Activated CD8-positive, alpha-beta memory T cell treated with anti-CD3 and anti-CD28 coated beads for 24 hours (primary cell): ENCODE measurements around the gene UBAC1.

Experiments
- DNase-seq: peaks from one replicate; pipeline ENCODE4 v3.0.0-alpha.2; 2020

Gene UBAC1

GRCh38 chr9:135896205-135896604, 65.0 kb downstream of the UBAC1 start:
- DNase-seq, result no peak

DNA sequence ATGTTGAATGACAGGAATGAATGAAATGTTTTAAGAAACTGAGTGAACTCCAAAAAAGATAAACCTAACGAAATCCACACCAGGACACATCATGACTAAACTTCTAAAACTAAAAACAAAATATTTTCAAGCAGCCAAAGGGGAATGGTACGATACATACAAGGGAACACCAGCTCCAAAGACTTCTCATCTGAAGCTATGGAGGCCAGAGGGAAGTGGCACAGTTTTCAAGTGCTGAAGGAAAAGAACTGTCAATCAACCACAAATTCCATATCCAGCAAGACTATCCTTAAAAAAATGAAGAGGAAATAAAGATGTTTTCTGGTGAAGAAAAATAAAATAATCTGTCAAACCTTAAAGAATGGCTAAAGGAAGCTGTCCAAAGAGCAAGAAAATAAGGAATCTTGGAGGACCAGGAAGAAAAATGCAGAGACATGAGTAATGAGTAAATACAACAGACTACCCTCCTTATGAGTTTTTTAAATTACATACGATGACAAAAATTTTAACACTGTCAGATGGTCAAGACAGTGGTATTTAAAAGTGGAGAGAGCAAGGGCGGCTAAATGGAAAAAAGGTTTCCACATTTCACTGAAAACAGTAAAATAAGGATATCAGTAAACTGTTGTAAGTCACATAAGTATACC, 65.8 kb downstream of the UBAC1 start:
- DNase-seq, result no peak

DNA sequence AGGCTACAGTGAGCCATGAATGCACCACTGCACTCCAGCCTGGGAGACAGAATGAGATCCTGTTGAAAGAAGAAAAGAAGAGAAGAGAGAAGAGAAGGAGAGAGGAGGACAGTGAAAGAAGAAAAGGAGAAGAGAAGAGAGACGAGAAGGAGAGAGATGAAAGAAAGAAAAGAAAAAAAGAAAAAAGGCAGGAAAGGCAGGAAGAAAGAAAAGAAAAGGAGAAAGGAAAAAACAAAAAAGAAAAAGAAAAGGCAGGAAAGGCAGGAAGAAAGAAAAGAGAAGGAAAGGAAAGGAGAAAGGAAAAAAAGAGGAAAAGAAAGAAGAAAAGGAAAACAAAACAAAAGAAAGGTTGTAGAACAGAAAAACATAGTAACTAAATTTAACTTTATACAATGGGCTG, 68.1 kb downstream of the UBAC1 start:
- no peak for DNase-seq

DNA sequence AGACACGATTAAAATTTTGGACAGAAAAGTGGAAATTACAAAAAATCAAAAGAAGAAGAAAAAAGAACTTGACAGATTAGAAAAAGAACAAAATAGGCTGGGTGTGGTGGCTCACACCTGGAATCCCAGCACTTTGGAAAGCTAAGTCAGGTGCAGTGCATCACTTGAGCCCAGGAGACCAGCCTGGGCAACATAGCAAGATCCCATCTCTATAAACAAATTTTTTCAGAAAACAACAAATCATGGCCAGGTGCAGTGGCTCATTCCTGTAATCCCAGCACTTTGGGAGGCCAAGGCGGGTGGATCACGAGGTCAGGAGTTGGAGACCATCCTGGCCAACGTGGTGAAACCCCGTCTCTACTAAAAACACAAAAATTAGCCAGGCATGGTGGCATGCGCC, 68.8 kb downstream of the UBAC1 start:
- peak; percentile 13 for DNase-seq

- peak; percentile 52 for DNase-seq
These were observed 70.0 kb downstream of the UBAC1 start for GRCh38 chr9:135891027-135891631.

DNA sequence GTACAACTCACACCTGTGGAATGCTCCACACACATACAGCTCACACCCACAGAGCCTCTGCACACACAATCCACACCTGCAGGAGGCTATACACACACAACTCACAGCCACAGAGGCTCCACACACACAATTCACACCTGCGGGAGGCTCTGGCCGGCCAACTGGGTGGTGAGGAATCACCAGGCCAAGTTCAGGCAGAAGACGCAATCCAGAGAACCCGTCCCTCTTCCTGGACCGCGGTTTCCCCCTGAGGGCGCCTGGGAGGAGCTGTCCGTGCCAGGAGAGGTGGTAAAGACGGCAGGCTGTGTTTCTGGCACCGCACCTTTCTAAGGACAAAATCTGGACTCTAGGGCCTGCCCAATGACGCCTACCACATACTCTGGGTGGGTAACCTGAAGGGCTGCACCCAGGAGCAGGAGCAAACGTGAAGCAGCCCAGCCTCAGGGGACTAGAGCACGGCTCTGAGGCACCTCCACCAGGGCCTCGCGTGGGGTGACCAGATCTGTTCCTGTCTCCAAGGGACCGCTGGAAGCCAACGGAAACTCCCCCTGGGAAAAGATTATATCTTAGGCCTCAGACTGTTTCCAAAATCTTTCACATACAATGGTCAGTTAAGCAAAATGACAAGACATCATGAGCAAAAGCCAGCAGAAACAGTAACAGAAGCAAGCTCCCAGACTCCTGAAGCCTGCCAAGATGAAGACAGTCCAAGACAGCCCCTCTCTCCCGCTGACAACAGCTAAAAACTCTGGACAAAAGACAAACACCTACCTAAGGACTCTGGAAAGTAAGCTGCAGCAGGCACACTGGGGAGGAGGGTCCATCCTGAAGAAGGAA, 70.8 kb downstream of the UBAC1 start:
- peak; percentile 42 for DNase-seq

- DNase-seq, result peak; percentile 35
These were observed 71.5 kb downstream of the UBAC1 start for GRCh38 chr9:135889564-135890189.

DNA sequence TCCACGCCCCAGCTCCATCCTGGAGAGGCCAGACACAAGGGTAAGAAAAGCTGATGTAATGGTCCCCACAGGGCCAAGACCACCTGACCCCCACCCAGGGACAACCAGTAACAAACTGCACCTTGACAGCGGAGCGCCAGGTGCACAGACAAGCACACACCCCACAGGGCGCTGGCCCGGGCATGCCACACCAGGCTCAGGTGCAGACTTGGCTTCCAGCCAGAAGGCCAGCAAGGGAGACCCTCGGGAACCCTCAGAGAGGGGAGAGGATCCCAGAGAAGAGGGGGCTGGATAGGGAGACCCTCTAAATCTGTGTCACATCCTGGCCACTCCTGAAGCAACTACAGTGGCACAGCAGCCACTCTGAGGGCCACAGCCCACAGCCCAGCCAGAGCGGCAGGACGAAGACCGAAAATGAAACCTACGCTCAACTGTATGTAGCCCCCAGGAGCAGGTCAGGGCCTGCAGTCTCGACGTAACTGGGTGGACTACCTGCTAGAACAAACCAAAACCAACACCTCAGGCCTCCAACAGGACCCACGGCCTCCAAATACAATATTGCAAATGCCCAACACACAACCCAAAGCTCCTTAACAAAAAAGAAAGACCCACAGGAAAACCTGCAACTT, 72.3 kb downstream of the UBAC1 start:
- DNase-seq, result peak; percentile 54

DNA sequence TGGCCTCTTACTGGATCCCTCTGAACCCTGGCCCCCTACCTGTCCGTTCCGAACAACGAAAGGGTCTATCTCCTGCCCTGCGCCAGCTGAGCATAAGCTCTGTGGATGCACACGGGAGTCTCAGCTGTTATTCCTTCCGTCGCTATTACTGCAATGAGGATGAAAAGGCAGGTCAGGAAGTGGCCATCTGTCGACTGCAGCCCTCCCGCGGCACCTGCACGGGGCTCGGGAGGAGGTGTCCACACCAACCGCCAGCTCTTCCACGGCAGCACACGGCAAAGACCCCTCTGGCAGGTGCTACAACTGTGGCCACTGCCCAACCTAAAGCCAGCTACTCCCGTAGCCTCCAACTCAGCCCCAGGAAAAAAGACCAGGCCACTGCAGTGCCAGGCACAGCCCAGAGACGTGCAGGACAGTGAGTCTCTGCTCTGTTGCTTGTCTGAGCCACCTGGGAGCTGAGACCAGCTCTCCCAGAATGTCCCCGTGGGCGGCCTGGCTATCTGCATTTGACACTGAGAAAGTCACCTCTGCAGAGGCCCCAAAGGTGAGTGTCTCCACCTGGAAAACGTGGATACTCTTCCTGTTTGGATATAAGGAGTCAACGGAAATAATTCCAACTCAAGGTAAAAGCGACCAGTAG, 72.9 kb downstream of the UBAC1 start:
- peak; percentile 43 for DNase-seq

GRCh38 chr9:135887585-135888050, 73.6 kb downstream of the UBAC1 start:
- peak; percentile 77 for DNase-seq

GRCh38 chr9:135887021-135887507, 74.1 kb downstream of the UBAC1 start:
- peak; percentile 55 for DNase-seq

DNA sequence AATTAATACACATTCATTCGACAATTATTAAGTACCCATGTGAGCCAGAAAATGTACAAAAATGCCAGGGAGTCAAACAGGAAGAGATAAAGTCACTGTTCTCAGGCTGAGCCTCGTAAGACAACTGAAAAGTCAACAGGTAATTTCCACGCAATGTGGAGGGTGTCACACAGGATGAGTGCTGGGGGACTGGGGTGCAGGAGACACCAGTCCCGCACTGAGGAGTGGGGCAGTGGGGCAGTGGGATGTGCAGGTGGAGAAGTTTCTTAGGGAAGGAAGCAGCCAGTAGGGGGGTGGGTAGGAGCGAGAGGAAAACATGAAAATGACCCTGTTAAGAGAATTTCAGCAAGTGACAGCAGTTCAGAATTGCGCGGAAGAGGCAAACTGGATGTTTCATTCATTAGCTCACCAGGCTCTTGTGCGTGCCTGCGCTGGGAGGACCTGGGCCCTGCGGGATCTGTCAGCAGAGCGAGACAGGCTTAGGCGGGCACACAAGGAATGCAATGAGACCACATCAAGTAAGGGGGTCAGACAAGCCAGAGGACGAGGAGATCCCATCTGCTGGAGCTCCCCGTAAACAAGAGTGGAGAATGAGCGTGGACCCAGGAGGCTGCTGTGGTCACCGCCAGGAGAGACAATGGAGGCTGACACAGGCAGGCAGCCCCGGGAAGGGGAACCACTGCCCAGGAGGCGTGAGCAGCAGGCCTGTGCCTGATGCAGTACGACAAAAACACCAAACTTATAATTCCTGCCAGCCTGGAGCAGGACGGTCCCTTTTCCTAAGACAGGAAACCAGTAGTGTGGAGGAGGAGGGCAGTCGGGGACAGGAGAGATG, 74.8 kb downstream of the UBAC1 start:
- peak; percentile 47 for DNase-seq

DNA sequence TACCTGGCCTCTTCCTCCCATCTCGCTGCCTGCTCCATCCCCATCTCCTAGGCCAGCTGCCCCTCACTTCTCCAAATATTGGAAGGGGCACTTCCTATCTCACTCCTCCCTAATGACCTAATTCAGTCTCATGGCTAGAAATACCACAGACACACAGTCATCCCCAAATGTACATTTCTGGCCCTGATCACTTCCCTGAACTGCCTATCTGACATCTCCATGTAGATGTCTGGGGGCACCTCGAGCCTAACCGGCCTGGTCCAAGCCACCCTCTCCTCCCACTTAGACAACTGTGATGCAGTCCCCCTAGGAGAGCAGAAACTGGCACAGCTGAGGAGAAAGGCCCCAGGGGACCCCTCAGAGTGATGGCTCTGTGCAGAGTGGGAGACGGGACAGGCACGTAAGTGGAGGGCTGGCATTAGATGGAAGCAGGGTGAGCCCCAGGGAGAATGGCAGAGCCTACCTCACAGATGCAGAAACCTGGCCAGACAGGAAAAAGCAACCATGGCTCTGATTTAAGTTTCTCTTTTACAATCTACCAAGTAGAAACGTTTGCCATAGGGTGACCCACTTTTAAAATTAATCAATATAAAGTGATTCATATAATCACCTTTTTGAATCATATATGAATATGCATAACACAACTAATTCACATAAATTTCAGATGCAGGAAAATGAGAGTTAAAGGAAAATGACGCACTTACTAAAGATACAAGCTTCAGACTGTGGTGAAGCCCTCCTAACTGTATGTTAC, 75.9 kb downstream of the UBAC1 start:
- peak; percentile 41 for DNase-seq

GRCh38 chr9:135884328-135885035, 76.7 kb downstream of the UBAC1 start:
- peak; percentile 33 for DNase-seq

DNA sequence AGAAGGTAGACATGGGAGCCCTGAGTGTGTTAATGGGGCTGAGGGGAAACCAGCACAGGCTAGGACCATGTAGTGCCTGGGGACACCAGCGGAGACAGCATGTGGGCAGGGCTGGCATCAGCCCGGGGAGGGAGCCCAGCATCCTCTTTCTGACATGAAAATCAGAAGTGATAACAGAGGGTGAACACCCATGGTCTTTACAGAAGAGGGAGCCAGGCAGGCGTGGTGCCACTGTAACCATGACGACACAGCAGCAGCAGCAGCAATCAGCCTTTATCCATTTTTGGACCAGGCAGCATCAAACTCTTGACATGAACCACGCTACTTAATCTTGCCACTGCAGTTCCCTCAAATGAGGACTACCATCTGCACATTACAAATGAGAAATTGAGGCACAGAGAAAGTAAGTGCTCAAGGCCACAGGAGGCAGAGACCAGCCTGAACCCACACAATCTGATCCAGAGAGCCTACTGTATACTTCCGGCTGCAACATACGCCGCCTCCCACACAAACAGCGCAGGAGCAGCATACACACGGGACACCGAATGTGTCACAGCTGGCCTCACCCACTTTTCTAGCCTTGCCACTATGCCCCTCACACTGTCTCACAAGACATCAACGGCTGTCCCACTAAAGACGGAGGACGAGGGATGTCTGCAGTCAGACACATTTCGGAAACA, 77.6 kb downstream of the UBAC1 start:
- DNase-seq, result peak; percentile 53
